HG03442 (cell line): ENCODE measurements around the gene EXOC3L4.

Experiments
- ATAC-seq: cut with Tn5 transposase; IDR thresholded peaks from one replicate; pipeline ENCODE4 v1.9.1; 2021; ENCODE audit warnings: mild to moderate bottlenecking, moderate library complexity; ENCODE audit not compliant: unreplicated experiment

The EXOC3L4 gene

GRCh38 chr14:103070263-103070885, 24.2 kb upstream of the EXOC3L4 start:
- ATAC-seq: no peak

- ATAC-seq: no peak
These were observed 23.5 kb upstream of the EXOC3L4 start for GRCh38 chr14:103070971-103071542.

DNA sequence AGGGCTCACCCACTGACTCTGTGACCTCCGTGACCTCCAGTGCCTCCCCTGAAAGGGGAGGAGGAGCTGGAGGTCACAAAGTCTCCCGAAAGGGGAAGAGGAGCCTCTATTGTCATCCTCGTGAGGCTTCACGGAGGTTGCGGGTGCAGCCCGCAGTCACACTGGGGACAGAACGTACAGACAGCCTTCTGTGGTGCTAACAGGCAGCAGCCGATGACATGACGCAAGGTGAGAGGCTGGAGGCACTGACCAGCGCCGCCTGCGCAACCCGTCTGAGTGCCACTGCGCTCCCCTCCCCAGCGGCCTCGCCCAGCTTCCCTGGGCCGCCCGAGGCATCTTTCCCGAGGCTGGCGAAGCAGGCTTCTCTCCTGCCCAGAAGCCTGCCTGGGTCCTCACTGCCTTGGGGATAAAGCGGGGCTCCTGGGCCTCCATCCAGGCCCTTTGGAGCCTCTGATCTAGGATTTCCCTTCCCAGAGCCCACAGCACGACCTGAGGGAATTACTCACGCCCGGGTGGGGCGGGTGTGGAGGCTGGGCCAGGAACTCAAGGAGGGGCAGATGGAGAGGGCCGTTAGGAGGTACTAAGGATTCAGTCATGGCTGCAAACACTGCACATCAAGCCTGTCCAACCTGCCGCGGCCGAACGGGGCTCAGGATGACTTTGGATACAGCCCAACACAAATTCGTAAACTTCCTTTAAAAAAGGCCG, 22.8 kb upstream of the EXOC3L4 start:
- ATAC-seq: no peak

GRCh38 chr14:103072595-103073366, 21.7 kb upstream of the EXOC3L4 start:
- no peak for ATAC-seq

- ATAC-seq: no peak
These were observed 21.1 kb upstream of the EXOC3L4 start for GRCh38 chr14:103073367-103073875.

GRCh38 chr14:103073876-103074728, 20.4 kb upstream of the EXOC3L4 start:
- no peak for ATAC-seq

GRCh38 chr14:103074729-103075367, 19.7 kb upstream of the EXOC3L4 start:
- ATAC-seq: no peak

DNA sequence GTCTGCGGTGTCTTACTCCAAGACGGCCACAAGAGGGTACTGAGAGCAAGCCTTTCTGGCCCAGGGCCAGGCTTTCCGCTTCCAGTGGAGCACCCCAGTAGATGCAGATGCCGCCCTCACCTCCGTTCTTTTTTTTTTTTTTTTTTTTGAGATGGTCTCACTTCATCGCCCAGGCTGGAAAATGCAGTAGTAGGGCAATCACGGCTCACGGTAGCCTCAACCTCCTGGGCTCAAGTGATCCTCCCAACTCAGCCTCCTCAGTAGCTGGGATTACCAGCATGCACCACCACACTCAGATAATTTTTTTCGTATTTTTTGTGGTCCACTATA, 16.1 kb upstream of the EXOC3L4 start:
- ATAC-seq: no peak

DNA sequence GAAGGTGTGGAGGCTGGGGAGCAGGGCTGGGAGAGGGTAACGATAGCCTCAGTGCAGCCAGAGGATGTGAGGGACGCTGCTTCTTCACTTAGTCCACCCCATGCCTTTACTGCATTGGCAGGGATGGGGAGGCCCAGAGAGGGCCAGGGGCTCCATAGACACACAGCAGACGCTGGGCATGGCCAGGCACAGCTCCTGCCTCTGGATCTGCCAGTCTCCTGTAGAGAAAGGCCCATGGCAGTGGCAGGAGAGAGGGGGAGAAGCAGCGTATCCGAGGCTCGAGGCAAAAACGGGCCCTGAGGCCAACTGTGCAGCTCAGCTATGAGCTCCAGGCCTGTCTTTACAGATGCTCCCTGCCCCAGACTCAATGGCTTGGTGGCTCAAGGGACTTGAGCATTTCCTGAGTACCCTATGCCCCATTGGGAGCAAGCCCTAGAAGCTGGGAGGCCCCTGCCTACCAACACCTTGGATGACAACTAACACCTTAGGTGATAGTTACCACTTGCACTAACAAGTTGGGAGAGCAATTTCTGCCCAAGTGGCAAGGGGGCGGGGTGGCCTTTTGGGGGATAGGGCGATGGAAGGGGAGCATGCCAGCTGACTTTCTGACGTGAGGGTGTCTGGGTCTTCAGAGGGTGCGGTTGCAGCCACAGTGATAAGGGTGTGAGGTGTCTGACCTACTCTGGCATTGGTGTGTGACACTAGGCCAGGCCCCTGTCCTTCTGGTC, 15.5 kb upstream of the EXOC3L4 start:
- ATAC-seq: no peak

DNA sequence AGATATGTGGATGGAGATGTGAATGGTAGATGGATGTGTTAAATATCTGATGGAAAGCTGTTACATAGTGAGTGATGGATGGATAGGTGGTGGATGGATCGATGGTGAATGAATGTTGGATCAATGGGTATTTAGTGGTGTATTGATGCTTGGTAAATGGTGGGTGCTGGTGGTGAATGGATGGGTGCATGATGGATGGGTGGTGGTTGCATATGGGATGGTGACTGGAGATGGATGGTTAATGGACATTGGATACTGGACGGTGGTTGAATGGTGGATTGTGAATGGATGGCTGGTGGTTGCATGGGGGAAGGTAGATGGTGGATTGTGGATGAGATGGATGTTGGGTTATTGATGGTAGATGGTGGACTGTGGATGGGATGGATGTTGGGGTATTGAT, 12.6 kb upstream of the EXOC3L4 start:
- ATAC-seq: no peak

DNA sequence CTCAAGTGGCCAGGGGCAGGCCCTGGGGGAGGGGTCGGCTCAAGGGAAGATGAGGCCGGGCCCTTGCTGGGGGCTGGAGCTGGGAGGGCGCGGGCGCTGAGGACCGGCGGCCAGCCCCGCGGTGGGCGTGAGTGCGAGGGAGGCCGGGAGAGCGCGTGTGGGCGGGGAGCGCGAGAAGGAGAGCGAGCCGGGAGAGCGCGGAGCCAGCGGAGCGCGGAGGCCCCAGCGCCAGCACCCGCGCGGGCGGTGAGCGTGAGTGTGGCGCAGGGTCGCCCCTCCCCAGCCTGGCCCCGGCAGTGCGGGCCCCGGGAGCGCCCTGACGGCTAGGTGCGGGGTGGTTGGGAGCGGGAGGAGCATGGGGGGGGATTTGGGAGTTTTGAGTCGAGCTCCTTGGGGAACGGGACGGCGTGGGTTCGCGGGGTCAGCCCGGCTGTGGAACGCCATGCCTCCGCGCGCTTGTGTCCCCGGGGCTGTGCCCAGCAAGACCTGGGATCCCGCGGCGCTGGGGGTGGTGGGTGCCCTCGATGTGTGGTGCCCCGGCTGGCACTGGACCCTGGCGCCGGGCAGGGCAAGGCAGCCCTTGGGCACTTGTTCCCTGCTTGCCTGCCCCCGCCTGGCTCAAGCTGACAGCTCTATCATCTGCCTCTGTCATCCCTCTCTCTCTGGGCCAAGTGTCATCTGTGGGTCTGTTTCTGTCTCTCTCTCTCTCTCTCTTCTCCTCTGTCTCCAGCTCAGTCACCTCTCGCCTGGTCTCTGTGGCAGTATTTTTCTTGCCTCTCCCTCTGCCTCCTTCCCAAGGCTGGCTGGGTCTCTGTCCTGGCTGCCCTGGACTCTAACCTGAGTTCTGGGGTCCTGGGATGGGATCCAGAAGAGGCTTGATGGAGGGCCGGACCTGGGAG, 10.3 kb upstream of the EXOC3L4 start, which contains the start of gene LBHD2:
TSS of gene LBHD2 (plus strand) at position 190 of the 899 bp plus-strand sequence. CDS start 1,803 bp downstream, outside the sequence.
- ATAC-seq: no peak

- ATAC-seq: no peak
These were observed 9.1 kb upstream of the EXOC3L4 start for GRCh38 chr14:103085106-103086091.

DNA sequence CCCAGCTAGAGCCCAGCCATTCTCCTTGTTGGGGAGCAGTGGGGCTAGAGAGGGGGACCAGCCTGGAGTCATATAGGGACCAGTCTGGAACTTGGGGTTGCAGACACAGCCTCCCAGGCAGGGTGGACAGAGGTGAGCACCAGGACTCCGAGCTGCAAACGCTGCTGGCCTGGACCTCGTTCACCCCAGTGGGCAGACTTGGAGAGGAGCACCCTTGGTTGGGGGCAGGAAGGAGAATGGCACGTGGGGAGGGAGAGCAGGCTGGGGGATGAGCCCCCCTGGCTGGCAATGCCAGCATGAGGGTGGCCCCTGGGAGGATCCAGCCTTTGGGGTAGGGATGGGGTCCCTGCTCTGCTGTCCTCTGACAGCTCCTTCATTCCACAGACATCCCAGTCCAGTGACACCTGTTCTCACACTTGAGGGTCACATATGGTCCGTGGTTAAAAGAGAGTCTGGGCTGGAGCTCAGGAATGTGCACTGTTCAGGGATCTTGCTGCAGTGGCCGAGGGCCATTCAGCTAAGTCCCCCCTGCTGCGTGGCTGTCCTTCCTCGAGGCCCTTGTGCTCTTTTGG, 7.7 kb upstream of the EXOC3L4 start:
- no peak for ATAC-seq

- ATAC-seq: no peak
These were observed 7.1 kb upstream of the EXOC3L4 start for GRCh38 chr14:103087343-103087835.

GRCh38 chr14:103088921-103089320, 5.6 kb upstream of the EXOC3L4 start:
- ATAC-seq: no peak
